K562 (cell line): ENCODE results near the gene EIF4E. TPM values are rescaled to one million over a fixed set of nuclear protein-coding genes. Genes with fewer than 3 reads are reported as not detected.

Source experiments
- CBX3 ChIP-seq, 2 experiments: IDR thresholded peaks; 1 replicate in 1 of 2; 2 replicates in 1 of 2; pipeline ENCODE4 v1.6.1; 2012; ENCODE audit warnings: inconsistent platforms in 2 of 2, low read length in 2 of 2, borderline replicate concordance in 1 of 2, control low read depth in 1 of 2
- DMBX1 ChIP-seq: fragments of 250-450 bp; sonication (Bioruptor Pico); IDR thresholded peaks from 2 replicates; pipeline ENCODE4 v1.8.0; 2022; ENCODE audit warnings: inconsistent platforms, mild to moderate bottlenecking, moderate library complexity, borderline replicate concordance
- ELF1 ChIP-seq: fragments of 200-800 bp; sonication (Bioruptor generic); IDR thresholded peaks from 2 replicates; pipeline ENCODE4 v1.6.1; 2016; ENCODE audit warnings: missing genetic modification characterization, missing compliant biosample characterization
- HDAC1 ChIP-seq, 2 experiments: fragments of 450-650 bp; IDR thresholded peaks; 2 replicates each; pipeline ENCODE4 v1.6.1; 2016 to 2017; ENCODE audit warnings: inconsistent platforms in 1 of 2, mild to moderate bottlenecking in 1 of 2, moderate library complexity in 1 of 2
- MTA1 ChIP-seq: fragments of 450-650 bp; IDR thresholded peaks from 2 replicates; pipeline ENCODE4 v1.6.1; 2017; ENCODE audit warnings: borderline replicate concordance
- NCOA1 ChIP-seq: fragments of 450-650 bp; IDR thresholded peaks from 2 replicates; pipeline ENCODE4 v1.6.1; 2016; ENCODE audit warnings: low read depth
- NR4A1 ChIP-seq, 2 experiments: fragments of 250-450 bp in 1 of 2; fragments of 450-650 bp in 1 of 2; sonication (Bioruptor Pico) in 1 of 2; IDR thresholded peaks; 2 replicates each; pipeline versions ENCODE4 v1.4.0 to v1.6.1; 2016 to 2020; ENCODE audit warnings: mild to moderate bottlenecking in 2 of 2, missing compliant biosample characterization in 1 of 2, missing genetic modification characterization in 1 of 2, moderate library complexity in 1 of 2
- RBBP5 ChIP-seq: fragments of 200-600 bp; sonication (generic); IDR thresholded peaks from 2 replicates; pipeline ENCODE4 v1.6.1; 2012; ENCODE audit warnings: borderline replicate concordance, mild to moderate bottlenecking, low read length, control low read depth, inconsistent platforms; ENCODE audit not compliant: insufficient read depth, poor library complexity, severe bottlenecking
- SMC3 ChIP-seq: conservative IDR thresholded peaks from 2 replicates; pipeline ENCODE4 v1.6.1; 2011; ENCODE audit warnings: low read depth, low read length, improper control_type of control experiment; ENCODE audit not compliant: insufficient read depth
- YY1 ChIP-seq, 3 experiments: IDR thresholded peaks; 2 replicates each; pipeline ENCODE4 v1.6.1; 2011; ENCODE audit warnings: low read length in 2 of 3, mild to moderate bottlenecking in 2 of 3, moderate library complexity in 2 of 3, borderline replicate concordance in 1 of 3, control low read depth in 1 of 3, low read depth in 1 of 3; ENCODE audit not compliant: insufficient read depth in 3 of 3, insufficient replicate concordance in 2 of 3, control insufficient read depth in 1 of 3, insufficient read length in 1 of 3; ENCODE audit errors: extremely low read depth in 1 of 3
- ZNF384 ChIP-seq: IDR thresholded peaks from 2 replicates; pipeline ENCODE4 v1.6.1; 2012; ENCODE audit warnings: low read depth, low read length, improper control_type of control experiment
- polyA plus RNA-seq, 8 experiments: library from polyadenylated mRNA; depleted of rRNA in 4 of 8; stranded (reverse) in 5 of 8; unstranded in 3 of 8; fragments of >200 nt; fragmentation: Nextera tagmentation in 2 of 8; fragmentation: Illumina TruSeq in 1 of 8; extraction: Ambion mirVana in 2 of 8; extraction: Trizol in 1 of 8; gene quantifications; 2 replicates each; pipeline versions ENCODE4 v1.2.1 to v1.2.3, GENCODE V29; 2011 to 2014; ENCODE audit warnings: inconsistent platforms in 1 of 8, missing spikeins in 1 of 8
- total RNA-seq, 7 experiments: library from RNA; depleted of rRNA in 6 of 7; stranded (reverse); fragments of >200 nt in 6 of 7; fragmentation: Illumina TruSeq in 2 of 7; extraction: Trizol in 2 of 7; gene quantifications; 2 replicates each; pipeline versions ENCODE4 v1.2.1 to v1.2.3, GENCODE V29; 2011 to 2021; ENCODE audit warnings: low replicate concordance in 1 of 7
- TF ChIP-seq, protein P1 (sequence below): sonication (generic); formaldehyde crosslinking; IDR thresholded peaks from 2 replicates; pipeline ENCODE4 v1.8.0; 2022; ENCODE audit warnings: missing genetic modification reagents, mild to moderate bottlenecking, moderate library complexity, borderline replicate concordance
- TF ChIP-seq, protein P2 (sequence below): sonication (generic); formaldehyde crosslinking; IDR thresholded peaks from 2 replicates; pipeline ENCODE4 v1.9.0; 2022; ENCODE audit warnings: mild to moderate bottlenecking, missing genetic modification reagents
- TF ChIP-seq, protein P3 (sequence below): sonication (generic); formaldehyde crosslinking; IDR thresholded peaks from 2 replicates; pipeline ENCODE4 v1.8.0; 2022; ENCODE audit warnings: mild to moderate bottlenecking, missing genetic modification reagents
- TF ChIP-seq, protein P4 (sequence below), 2 experiments: IDR thresholded peaks in 1 of 2; conservative IDR thresholded peaks in 1 of 2; 2 replicates each; pipeline ENCODE4 v1.6.1; 2016; ENCODE audit warnings: low read depth in 2 of 2, mild to moderate bottlenecking in 1 of 2, missing compliant biosample characterization in 1 of 2, missing genetic modification characterization in 1 of 2, moderate library complexity in 1 of 2
- TF ChIP-seq, protein P5 (sequence below): fragments of 450-650 bp; formaldehyde crosslinking; IDR thresholded peaks from 2 replicates; pipeline ENCODE4 v1.4.0; 2020; ENCODE audit warnings: mild to moderate bottlenecking, mixed read lengths

Gene EIF4E
- total and polyA plus RNA-seq, 9 of the 15 experiments (the other 6 are each of a cell fraction or from before 2014, with no cell fraction given): 164 to 489 (median 179) TPM

DNA sequence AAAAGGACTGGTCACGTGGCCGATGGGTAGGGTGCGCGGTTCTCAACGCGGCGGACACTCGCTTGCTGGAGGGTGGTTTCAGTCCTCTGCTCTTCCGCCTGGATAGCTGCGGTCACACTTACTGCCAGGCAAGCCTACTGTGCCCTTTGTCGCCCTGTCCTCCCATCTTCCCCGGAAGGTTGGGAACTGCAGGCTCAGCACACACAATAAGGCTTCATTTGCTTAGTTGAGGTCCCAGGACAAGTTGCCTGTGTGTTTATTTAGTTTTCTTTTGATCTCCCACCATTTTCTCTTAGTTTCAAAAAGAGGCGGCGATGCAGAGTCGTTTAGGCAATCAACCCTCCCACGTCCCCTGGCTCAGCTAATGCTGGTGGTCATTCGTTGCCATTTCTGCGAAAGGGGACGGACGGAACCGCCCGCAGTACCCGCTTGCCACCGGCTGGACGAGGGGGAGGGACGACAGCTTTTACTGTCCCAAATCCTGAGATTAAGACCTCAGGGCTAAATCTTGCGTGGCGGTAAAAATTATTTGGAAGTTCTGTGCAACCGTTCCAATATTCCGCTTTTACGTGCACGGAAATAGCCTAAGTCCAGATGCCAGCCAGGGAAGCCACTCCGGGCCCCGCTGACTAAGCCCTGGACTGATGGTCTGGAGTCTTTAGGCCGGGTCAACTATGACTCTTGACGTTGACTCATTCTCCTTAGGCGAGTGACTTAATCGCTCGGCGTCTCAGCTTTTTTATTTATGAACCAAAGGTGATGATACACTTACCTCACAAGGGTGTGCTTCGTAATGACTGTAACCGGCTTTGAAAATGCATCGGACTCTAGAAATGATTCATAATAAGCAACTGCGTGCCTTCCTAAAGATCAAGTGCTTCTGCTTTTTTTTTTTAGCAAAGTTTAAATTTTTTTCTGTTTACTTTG lies 671 bp upstream of the EIF4E start (continued):
- TF ChIP-seq, protein P1, sequence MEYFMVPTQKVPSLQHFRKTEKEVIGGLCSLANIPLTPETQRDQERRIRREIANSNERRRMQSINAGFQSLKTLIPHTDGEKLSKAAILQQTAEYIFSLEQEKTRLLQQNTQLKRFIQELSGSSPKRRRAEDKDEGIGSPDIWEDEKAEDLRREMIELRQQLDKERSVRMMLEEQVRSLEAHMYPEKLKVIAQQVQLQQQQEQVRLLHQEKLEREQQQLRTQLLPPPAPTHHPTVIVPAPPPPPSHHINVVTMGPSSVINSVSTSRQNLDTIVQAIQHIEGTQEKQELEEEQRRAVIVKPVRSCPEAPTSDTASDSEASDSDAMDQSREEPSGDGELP (CRISPR knock-in tag): peak; percentile 60; the same call in 1 of the 2 replicates
- TF ChIP-seq ZNF384: peak; percentile 58; the same call in 1 of the 2 replicates
- TF ChIP-seq YY1 (IDR thresholded peaks at IDR 0.05; ENCODE audit: borderline replicate concordance in 1 of 3, control insufficient read depth in 1 of 3, extremely low read depth in 1 of 3, insufficient read depth in 3 of 3, insufficient read length in 1 of 3, insufficient replicate concordance in 2 of 3, low read depth in 1 of 3, low read length in 2 of 3): peak in 1 of 3 experiments; percentile 69
- TF ChIP-seq NR4A1 (CRISPR knock-in tag; IDR thresholded peaks at IDR 0.05): no peak
- TF ChIP-seq NR4A1 (tag; IDR thresholded peaks at IDR 0.05): 0 out of 2 replicates have a peak, but pooled peaks have one; percentile 18
- TF ChIP-seq, protein P2, sequence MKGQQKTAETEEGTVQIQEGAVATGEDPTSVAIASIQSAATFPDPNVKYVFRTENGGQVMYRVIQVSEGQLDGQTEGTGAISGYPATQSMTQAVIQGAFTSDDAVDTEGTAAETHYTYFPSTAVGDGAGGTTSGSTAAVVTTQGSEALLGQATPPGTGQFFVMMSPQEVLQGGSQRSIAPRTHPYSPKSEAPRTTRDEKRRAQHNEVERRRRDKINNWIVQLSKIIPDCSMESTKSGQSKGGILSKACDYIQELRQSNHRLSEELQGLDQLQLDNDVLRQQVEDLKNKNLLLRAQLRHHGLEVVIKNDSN (CRISPR knock-in tag): peak; percentile 91
- peak; percentile 1 for TF ChIP-seq RBBP5
- no peak for TF ChIP-seq DMBX1 (CRISPR knock-in tag)
- TF ChIP-seq HDAC1 (IDR thresholded peaks at IDR 0.05): 0 out of 4 replicates have a peak, but pooled peaks of 1 of the 2 experiments have one; percentile 9
- 0 out of 2 replicates have a peak, but pooled peaks have one; percentile 13 for TF ChIP-seq MTA1
- TF ChIP-seq SMC3: no peak
- peak; percentile 67 for TF ChIP-seq ELF1
- TF ChIP-seq, protein P3, sequence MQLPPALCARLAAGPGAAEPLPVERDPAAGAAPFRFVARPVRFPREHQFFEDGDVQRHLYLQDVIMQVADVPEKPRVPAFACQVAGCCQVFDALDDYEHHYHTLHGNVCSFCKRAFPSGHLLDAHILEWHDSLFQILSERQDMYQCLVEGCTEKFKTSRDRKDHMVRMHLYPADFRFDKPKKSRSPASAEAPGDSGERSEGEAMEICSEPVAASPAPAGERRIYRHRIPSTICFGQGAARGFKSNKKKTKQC (CRISPR knock-in tag): 0 out of 2 replicates have a peak, but pooled peaks have one; percentile 36
- TF ChIP-seq CBX3 (IDR thresholded peaks at IDR 0.05; ENCODE audit: borderline replicate concordance in 1 of 2, low read length in 2 of 2): peak in 1 of 2 experiments; percentile 47; a peak in 1 of 3 replicates
- TF ChIP-seq, protein P4, sequence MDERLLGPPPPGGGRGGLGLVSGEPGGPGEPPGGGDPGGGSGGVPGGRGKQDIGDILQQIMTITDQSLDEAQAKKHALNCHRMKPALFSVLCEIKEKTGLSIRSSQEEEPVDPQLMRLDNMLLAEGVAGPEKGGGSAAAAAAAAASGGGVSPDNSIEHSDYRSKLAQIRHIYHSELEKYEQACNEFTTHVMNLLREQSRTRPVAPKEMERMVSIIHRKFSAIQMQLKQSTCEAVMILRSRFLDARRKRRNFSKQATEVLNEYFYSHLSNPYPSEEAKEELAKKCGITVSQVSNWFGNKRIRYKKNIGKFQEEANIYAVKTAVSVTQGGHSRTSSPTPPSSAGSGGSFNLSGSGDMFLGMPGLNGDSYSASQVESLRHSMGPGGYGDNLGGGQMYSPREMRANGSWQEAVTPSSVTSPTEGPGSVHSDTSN (CRISPR knock-in tag; IDR thresholded peaks at IDR 0.05; ENCODE audit: low read depth): no peak
- TF ChIP-seq, protein P4 (tag; conservative IDR thresholded peaks at IDR 0.05; ENCODE audit: low read depth): peak; percentile 70
- TF ChIP-seq, protein P5, sequence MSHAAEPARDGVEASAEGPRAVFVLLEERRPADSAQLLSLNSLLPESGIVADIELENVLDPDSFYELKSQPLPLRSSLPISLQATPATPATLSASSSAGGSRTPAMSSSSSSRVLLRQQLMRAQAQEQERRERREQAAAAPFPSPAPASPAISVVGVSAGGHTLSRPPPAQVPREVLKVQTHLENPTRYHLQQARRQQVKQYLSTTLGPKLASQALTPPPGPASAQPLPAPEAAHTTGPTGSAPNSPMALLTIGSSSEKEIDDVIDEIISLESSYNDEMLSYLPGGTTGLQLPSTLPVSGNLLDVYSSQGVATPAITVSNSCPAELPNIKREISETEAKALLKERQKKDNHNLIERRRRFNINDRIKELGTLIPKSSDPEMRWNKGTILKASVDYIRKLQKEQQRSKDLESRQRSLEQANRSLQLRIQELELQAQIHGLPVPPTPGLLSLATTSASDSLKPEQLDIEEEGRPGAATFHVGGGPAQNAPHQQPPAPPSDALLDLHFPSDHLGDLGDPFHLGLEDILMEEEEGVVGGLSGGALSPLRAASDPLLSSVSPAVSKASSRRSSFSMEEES (CRISPR knock-in tag): peak; percentile 88
- peak; percentile 87 for TF ChIP-seq NCOA1
